NT2/D1 (cell line): Measurements from ENCODE around the gene MBTPS1.
"Not testable (repeated sequence)": the region's sequence is repeated elsewhere in the genome, so short reads cannot be mapped to it uniquely, and the experiment has no call there.

Experiments used
- DNase-seq: peaks from one replicate; pipeline ENCODE4 v3.0.0-alpha.2; 2011; ENCODE audit warnings: low read depth, low spot score
- H3K27me3 ChIP-seq: 2 replicates; pipeline ENCODE4 v1.6.0; 2011; ENCODE audit warnings: mild to moderate bottlenecking; ENCODE audit not compliant: insufficient read length, insufficient read depth
- H3K36me3 ChIP-seq: 2 replicates; pipeline ENCODE4 v1.6.1; 2011; ENCODE audit warnings: mild to moderate bottlenecking, low read length, mixed read lengths; ENCODE audit not compliant: insufficient read depth, insufficient read length
- H3K4me1 ChIP-seq: 2 replicates; pipeline ENCODE4 v1.5.1; 2011; ENCODE audit not compliant: insufficient read depth, insufficient read length
- H3K4me3 ChIP-seq: 2 replicates; pipeline ENCODE4 v1.5.1; 2011; ENCODE audit warnings: low read depth; ENCODE audit not compliant: insufficient read length
- H3K9ac ChIP-seq: 2 replicates; pipeline ENCODE4 v1.6.0; 2011; ENCODE audit warnings: low read depth; ENCODE audit not compliant: insufficient read length
- H3K9me3 ChIP-seq: 2 replicates; pipeline ENCODE4 v1.5.1; 2011; ENCODE audit warnings: mild to moderate bottlenecking, low read length; ENCODE audit not compliant: insufficient read depth
- SUZ12 ChIP-seq: IDR thresholded peaks from 2 replicates; pipeline ENCODE4 v1.6.1; 2011; ENCODE audit not compliant: insufficient read length, insufficient read depth; ENCODE audit errors: extremely low read depth
- YY1 ChIP-seq: IDR thresholded peaks from 2 replicates; pipeline ENCODE4 v1.6.1; 2011; ENCODE audit not compliant: insufficient read length, insufficient read depth
- ZNF274 ChIP-seq: IDR thresholded peaks from 2 replicates; pipeline ENCODE4 v1.6.1; 2011; ENCODE audit warnings: mild to moderate bottlenecking, low read depth, low read length

The MBTPS1 gene

GRCh38 chr16:84119368-84119767 is 2.6 kb upstream of the MBTPS1 start:
- no peak overlapping the region for H3K9ac ChIP-seq
- H3K27me3 ChIP-seq = peaks cover 9% of the 10 kb centered on the region
- no peak for TF ChIP-seq YY1
- no peak for TF ChIP-seq SUZ12
- TF ChIP-seq ZNF274 = no peak
- H3K4me3 ChIP-seq = no peak overlapping the region
- no peak for DNase-seq
- peaks cover 20% of the 10 kb centered on the region for H3K36me3 ChIP-seq
- no peaks in the 10 kb centered on the region for H3K4me1 ChIP-seq
- H3K9me3 ChIP-seq = no peaks in the 10 kb centered on the region

- H3K9ac ChIP-seq, H3K36me3 ChIP-seq, H3K4me3 ChIP-seq, H3K4me1 ChIP-seq, H3K9me3 ChIP-seq, H3K27me3 ChIP-seq, DNase-seq: not testable (repeated sequence)
These were observed 1.6 kb upstream of the MBTPS1 start for GRCh38 chr16:84118315-84118714.

GRCh38 chr16:84117494-84117843 is 727 bp upstream of the MBTPS1 start:
- Histone ChIP-seq H3K27me3 (peaks cover 9% of the 10 kb centered on the region), H3K9me3 (no peaks in the 10 kb centered on the region), H3K36me3 (peaks cover 2% of the 10 kb centered on the region), H3K4me3 (peak overlapping the region; percentile 94), H3K4me1 (no peaks in the 10 kb centered on the region), H3K9ac (peak overlapping the region; percentile 98)
- DNase-seq = no peak
- no peak for TF ChIP-seq YY1
- no peak for TF ChIP-seq ZNF274
- no peak for TF ChIP-seq SUZ12

- no peak for DNase-seq
- Histone ChIP-seq H3K27me3 (peaks cover 9% of the 10 kb centered on the region), H3K4me1 (no peaks in the 10 kb centered on the region), H3K9me3 (no peaks in the 10 kb centered on the region), H3K4me3 (peak overlapping the region; percentile 94), H3K36me3 (peaks cover under 1% of the 10 kb centered on the region), H3K9ac (peak overlapping the region; percentile 90)
- TF ChIP-seq SUZ12 = no peak
- no peak for TF ChIP-seq YY1
- no peak for TF ChIP-seq ZNF274
These were observed 623 bp downstream of the MBTPS1 start for GRCh38 chr16:84115919-84116719.

GRCh38 chr16:84111949-84112348 is 4.8 kb downstream of the MBTPS1 start:
- DNase-seq = not testable (repeated sequence)

GRCh38 chr16:84111525-84111924 is 5.2 kb downstream of the MBTPS1 start:
- no peak for DNase-seq
- Histone ChIP-seq H3K4me3 (no peak overlapping the region), H3K4me1 (peaks cover 8% of the 10 kb centered on the region), H3K9ac (no peak overlapping the region), H3K27me3 (no peaks in the 10 kb centered on the region), H3K9me3 (no peaks in the 10 kb centered on the region), H3K36me3 (peaks cover 28% of the 10 kb centered on the region)
- TF ChIP-seq ZNF274 (no peak), SUZ12 (no peak), YY1 (no peak)

More at GRCh38 chr16:84111949-84112348, 4.8 kb downstream of the MBTPS1 start:
- not testable (repeated sequence) for H3K4me1 ChIP-seq, H3K4me3 ChIP-seq, H3K9me3 ChIP-seq, H3K9ac ChIP-seq, H3K27me3 ChIP-seq
- H3K36me3 ChIP-seq = peaks cover 25% of the 10 kb centered on the region

- Histone ChIP-seq H3K36me3 (peaks cover 28% of the 10 kb centered on the region), H3K9me3 (no peaks in the 10 kb centered on the region), H3K4me3 (no peak overlapping the region), H3K9ac (no peak overlapping the region), H3K27me3 (no peaks in the 10 kb centered on the region), H3K4me1 (peaks cover 8% of the 10 kb centered on the region)
- TF ChIP-seq ZNF274 (no peak), SUZ12 (no peak), YY1 (no peak)
- no peak for DNase-seq
These were observed 6.2 kb downstream of the MBTPS1 start for GRCh38 chr16:84110527-84110926.
